Activated B cell treated with CpG ODN at 0.5 μM for 24 hours (primary cell): ENCODE results near the gene MTUS2. TPM values are rescaled to one million over a fixed set of nuclear protein-coding genes. Genes with fewer than 3 reads are reported as not detected.

ENCODE experiments used
- ATAC-seq: fragments of 200-7000 bp; cut with Tn5 transposase; one replicate; pipeline ENCODE4 v1.10.0; 2021; ENCODE audit warnings: low read depth, mild to moderate bottlenecking, moderate library complexity
- CTCF ChIA-PET: fragments of 350-600 bp; sonication (Branson Sonifier 250); formaldehyde crosslinking; loops from one replicate; lab custom pipeline; 2021; ENCODE audit warnings: antibody characterized with exemption; lab: Charles Lee
- POLR2A ChIA-PET: fragments of 350-600 bp; sonication (Branson Sonifier 250); formaldehyde crosslinking; loops from one replicate; lab custom pipeline; 2021; ENCODE audit warnings: antibody characterized with exemption; lab: Charles Lee
- DNase-seq: peaks from one replicate; pipeline ENCODE4 v3.0.0; 2022
- H3K27ac Mint-ChIP-seq: one replicate; pipeline ENCODE4 v1.8.0; 2020; ENCODE audit warnings: mixed read lengths
- H3K27me3 Mint-ChIP-seq: one replicate; pipeline ENCODE4 v1.8.0; 2021; ENCODE audit warnings: mixed read lengths
- H3K36me3 Mint-ChIP-seq: one replicate; pipeline ENCODE4 v1.8.0; 2021; ENCODE audit warnings: low read depth, mixed read lengths
- H3K4me1 Mint-ChIP-seq: one replicate; pipeline ENCODE4 v1.8.0; 2021; ENCODE audit warnings: mixed read lengths
- H3K4me3 Mint-ChIP-seq: one replicate; pipeline ENCODE4 v1.8.0; 2020; ENCODE audit warnings: mild to moderate bottlenecking, mixed read lengths
- H3K9me3 Mint-ChIP-seq: one replicate; pipeline ENCODE4 v1.8.0; 2020; ENCODE audit warnings: mixed read lengths
- CTCF ChIP-seq: fragments of 200-600 bp; IDR thresholded peaks from one replicate; pipeline ENCODE4 v1.8.0; 2022; ENCODE audit warnings: antibody characterized with exemption, mild to moderate bottlenecking
- intact Hi-C: fragments of 100-400 bp; cut with micrococcal nuclease; formaldehyde crosslinking; loops from one replicate; pipeline ENCODE4 v1.15.1; 2024
- total RNA-seq: library from RNA; stranded (reverse); gene quantifications from 2 replicates; pipeline ENCODE4 v1.2.3, GENCODE V29; 2022

Gene MTUS2
- total RNA-seq, 1 donor from 2014 or later, result not detected

GRCh38 chr13:28851422-28851821 lies 31.3 kb downstream of the MTUS2 start:
- ATAC-seq, result no peak
- TF ChIP-seq CTCF, result no peak
- no peak overlapping the region for H3K4me3 Mint-ChIP-seq
- CTCF ChIA-PET, result no interaction called here
- peaks cover 6% of the 10 kb centered on the region for H3K27me3 Mint-ChIP-seq
- POLR2A ChIA-PET, result no interaction called here
- peaks cover 20% of the 10 kb centered on the region for H3K4me1 Mint-ChIP-seq
- H3K9me3 Mint-ChIP-seq, result no peaks in the 10 kb centered on the region
- intact Hi-C loops, result no loop called here
- no peak for DNase-seq
- H3K36me3 Mint-ChIP-seq, result no peaks in the 10 kb centered on the region
- H3K27ac Mint-ChIP-seq, result no peak overlapping the region

- ChIA-PET POLR2A (no interaction called here), CTCF (no interaction called here)
- no peak overlapping the region for H3K4me3 Mint-ChIP-seq
- H3K36me3 Mint-ChIP-seq, result no peaks in the 10 kb centered on the region
- TF ChIP-seq CTCF, result no peak
- H3K27me3 Mint-ChIP-seq, result peaks cover 3% of the 10 kb centered on the region
- no peak overlapping the region for H3K27ac Mint-ChIP-seq
- no peaks in the 10 kb centered on the region for H3K9me3 Mint-ChIP-seq
- intact Hi-C loops, result no loop called here
- DNase-seq (no peak), ATAC-seq (no peak)
- H3K4me1 Mint-ChIP-seq, result peaks cover 14% of the 10 kb centered on the region
These were observed 34.5 kb downstream of the MTUS2 start for GRCh38 chr13:28854657-28855056.

GRCh38 chr13:28856287-28856686 lies 36.1 kb downstream of the MTUS2 start:
- intact Hi-C loops, result no loop called here
- DNase-seq, result no peak
- Mint-ChIP-seq H3K9me3 (no peaks in the 10 kb centered on the region), H3K4me3 (no peak overlapping the region), H3K27ac (no peak overlapping the region), H3K27me3 (peaks cover 2% of the 10 kb centered on the region), H3K4me1 (peaks cover under 1% of the 10 kb centered on the region), H3K36me3 (no peaks in the 10 kb centered on the region)
- ATAC-seq, result no peak
- ChIA-PET POLR2A (no interaction called here), CTCF (no interaction called here)
- no peak for TF ChIP-seq CTCF

GRCh38 chr13:28859069-28859468 lies 38.9 kb downstream of the MTUS2 start:
- H3K4me1 Mint-ChIP-seq, result no peaks in the 10 kb centered on the region
- H3K36me3 Mint-ChIP-seq, result no peaks in the 10 kb centered on the region
- POLR2A ChIA-PET, result no interaction called here
- ATAC-seq, result no peak
- DNase-seq, result no peak
- no peak overlapping the region for H3K27ac Mint-ChIP-seq
- intact Hi-C loops, result no loop called here
- no peak for TF ChIP-seq CTCF
- no peaks in the 10 kb centered on the region for H3K9me3 Mint-ChIP-seq
- peaks cover 6% of the 10 kb centered on the region for H3K27me3 Mint-ChIP-seq
- H3K4me3 Mint-ChIP-seq, result no peak overlapping the region
- CTCF ChIA-PET, result no interaction called here

GRCh38 chr13:28859717-28860116 lies 39.6 kb downstream of the MTUS2 start:
- peaks cover 6% of the 10 kb centered on the region for H3K27me3 Mint-ChIP-seq
- POLR2A ChIA-PET, result no interaction called here
- H3K27ac Mint-ChIP-seq, result no peak overlapping the region
- TF ChIP-seq CTCF, result no peak
- H3K4me3 Mint-ChIP-seq, result no peak overlapping the region
- no peaks in the 10 kb centered on the region for H3K4me1 Mint-ChIP-seq
- intact Hi-C loops, result no loop called here
- ATAC-seq (no peak), DNase-seq (no peak)
- H3K36me3 Mint-ChIP-seq, result no peaks in the 10 kb centered on the region
- no peaks in the 10 kb centered on the region for H3K9me3 Mint-ChIP-seq
- CTCF ChIA-PET, result no interaction called here
